ENCODE results near the gene WSB1. TPM values are rescaled to one million over a fixed set of nuclear protein-coding genes. Genes with fewer than 3 reads are reported as not detected.

WSB1 gene
- total and polyA plus RNA-seq, 9 of the 15 experiments (the other 6 are each of a cell fraction or from before 2014, with no cell fraction given): 22.8 to 229 (median 81.1) TPM

DNA sequence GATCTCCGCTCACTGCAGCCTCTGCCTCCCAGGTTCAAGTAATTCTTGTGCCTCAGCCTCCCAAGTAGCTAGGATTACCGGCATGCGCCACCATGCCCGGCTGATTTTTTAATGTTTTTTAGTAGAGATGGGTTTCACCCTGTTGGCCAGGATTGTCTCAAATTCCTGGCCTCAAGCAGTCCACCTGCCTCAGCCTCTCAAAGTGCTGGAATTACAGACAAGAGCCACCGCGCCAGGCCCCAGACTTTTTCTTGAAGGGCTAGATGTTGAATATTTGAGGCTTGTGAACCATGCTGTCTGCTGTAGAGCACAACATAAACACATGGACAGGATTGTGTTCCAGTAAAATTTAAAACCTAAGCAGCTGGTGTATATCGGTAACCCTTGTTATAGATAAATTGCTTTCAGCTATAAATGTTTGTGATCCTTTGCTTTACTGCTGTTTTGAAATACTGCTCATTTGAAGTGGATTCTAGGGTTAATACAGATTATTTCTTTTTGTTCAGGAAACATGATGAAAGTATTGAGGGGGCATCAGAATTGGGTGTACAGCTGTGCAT lies 12.4 kb downstream of the WSB1 start:
- in situ Hi-C loops (cut with MboI) (no loop called here), intact Hi-C loops (cut with micrococcal nuclease) (no loop called here)
- Histone ChIP-seq H3K27me3 (ENCODE audit: control insufficient read depth in 2 of 2, insufficient read depth in 2 of 2, low read length in 2 of 2) (no peaks in the 10 kb centered on the region), H3K9ac (ENCODE audit: insufficient read depth in 1 of 2, low read depth in 2 of 2, low read length in 2 of 2) (no peak overlapping the region), H3K27ac (ENCODE audit: extremely low read depth, low read depth, low read length) (no peak overlapping the region), H3K9me3 (replicated peaks; ENCODE audit: control insufficient read depth, insufficient read depth, low read depth, low read length) (no peaks in the 10 kb centered on the region), H3K79me2 (ENCODE audit: control insufficient read depth, insufficient read depth, low read length) (peaks cover 58% of the 10 kb centered on the region), H3K36me3 (ENCODE audit: control insufficient read depth, insufficient read depth, low read length) (peaks cover 98% of the 10 kb centered on the region), H3K9me1 (ENCODE audit: control insufficient read depth, insufficient read depth, low read length) (no peaks in the 10 kb centered on the region), H4K20me1 (replicated peaks; ENCODE audit: control insufficient read depth, insufficient read depth, low read length) (peaks cover 5% of the 10 kb centered on the region; the same call in 1 of the 2 replicates), H3K4me1 (replicated peaks in 1 of 2; ENCODE audit: control insufficient read depth in 2 of 2, insufficient read depth in 2 of 2, low read length in 2 of 2) (no peaks in the 10 kb centered on the region), H3K4me3 (no peak overlapping the region), H3K4me2 (ENCODE audit: insufficient read depth, low read length) (no peak overlapping the region), H2AFZ (ENCODE audit: low read depth, low read length) (no peak overlapping the region)
- ChIA-PET POLR2A (interaction anchor here (0.6 to 9.6 kb wide), 4 partner anchors 11 to 450 kb away, joined by 3 to 88 read pairs (median 26); partner anchors contain the start of gene WSB1), CTCF (ENCODE audit: low intra/inter-chr PET ratio) (no interaction called here)
- FAIRE-seq: no peak
- ATAC-seq: no peak
- no TSS peak for BruUV-seq (replicated peaks)
- WGBS (ENCODE audit: insufficient coverage, low coverage, missing lambda C conversion rate): 94% methylated on average over 6 of the region's 7 CpGs
- no peak for DNase-seq (ENCODE audit: extremely low read depth in 1 of 4, low spot score in 3 of 4)
- TF ChIP-seq RCOR1 (IDR thresholded peaks at IDR 0.05; ENCODE audit: borderline replicate concordance in 1 of 2, low read depth in 2 of 2, low read length in 2 of 2): no peak
- TF ChIP-seq TBL1XR1 (IDR thresholded peaks at IDR 0.05; ENCODE audit: low read length in 2 of 2): no peak
- no peak for TF ChIP-seq ZNF445 (CRISPR knock-in tag; IDR thresholded peaks at IDR 0.05; ENCODE audit: low read depth)
- TF ChIP-seq SRF (CRISPR knock-in tag; IDR thresholded peaks at IDR 0.05): no peak
- TF ChIP-seq ZFP30 (CRISPR knock-in tag; IDR thresholded peaks at IDR 0.05; ENCODE audit: borderline replicate concordance): no peak
- TF ChIP-seq, protein P1, sequence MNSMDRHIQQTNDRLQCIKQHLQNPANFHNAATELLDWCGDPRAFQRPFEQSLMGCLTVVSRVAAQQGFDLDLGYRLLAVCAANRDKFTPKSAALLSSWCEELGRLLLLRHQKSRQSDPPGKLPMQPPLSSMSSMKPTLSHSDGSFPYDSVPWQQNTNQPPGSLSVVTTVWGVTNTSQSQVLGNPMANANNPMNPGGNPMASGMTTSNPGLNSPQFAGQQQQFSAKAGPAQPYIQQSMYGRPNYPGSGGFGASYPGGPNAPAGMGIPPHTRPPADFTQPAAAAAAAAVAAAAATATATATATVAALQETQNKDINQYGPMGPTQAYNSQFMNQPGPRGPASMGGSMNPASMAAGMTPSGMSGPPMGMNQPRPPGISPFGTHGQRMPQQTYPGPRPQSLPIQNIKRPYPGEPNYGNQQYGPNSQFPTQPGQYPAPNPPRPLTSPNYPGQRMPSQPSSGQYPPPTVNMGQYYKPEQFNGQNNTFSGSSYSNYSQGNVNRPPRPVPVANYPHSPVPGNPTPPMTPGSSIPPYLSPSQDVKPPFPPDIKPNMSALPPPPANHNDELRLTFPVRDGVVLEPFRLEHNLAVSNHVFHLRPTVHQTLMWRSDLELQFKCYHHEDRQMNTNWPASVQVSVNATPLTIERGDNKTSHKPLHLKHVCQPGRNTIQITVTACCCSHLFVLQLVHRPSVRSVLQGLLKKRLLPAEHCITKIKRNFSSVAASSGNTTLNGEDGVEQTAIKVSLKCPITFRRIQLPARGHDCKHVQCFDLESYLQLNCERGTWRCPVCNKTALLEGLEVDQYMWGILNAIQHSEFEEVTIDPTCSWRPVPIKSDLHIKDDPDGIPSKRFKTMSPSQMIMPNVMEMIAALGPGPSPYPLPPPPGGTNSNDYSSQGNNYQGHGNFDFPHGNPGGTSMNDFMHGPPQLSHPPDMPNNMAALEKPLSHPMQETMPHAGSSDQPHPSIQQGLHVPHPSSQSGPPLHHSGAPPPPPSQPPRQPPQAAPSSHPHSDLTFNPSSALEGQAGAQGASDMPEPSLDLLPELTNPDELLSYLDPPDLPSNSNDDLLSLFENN (IDR thresholded peaks at IDR 0.05; ENCODE audit: low read depth in 2 of 2, low read length in 2 of 2): no peak
- TF ChIP-seq MYNN (IDR thresholded peaks at IDR 0.05): no peak
- no peak for TF ChIP-seq MYNN (CRISPR knock-in tag; IDR thresholded peaks at IDR 0.05)
- TF ChIP-seq, protein P2, sequence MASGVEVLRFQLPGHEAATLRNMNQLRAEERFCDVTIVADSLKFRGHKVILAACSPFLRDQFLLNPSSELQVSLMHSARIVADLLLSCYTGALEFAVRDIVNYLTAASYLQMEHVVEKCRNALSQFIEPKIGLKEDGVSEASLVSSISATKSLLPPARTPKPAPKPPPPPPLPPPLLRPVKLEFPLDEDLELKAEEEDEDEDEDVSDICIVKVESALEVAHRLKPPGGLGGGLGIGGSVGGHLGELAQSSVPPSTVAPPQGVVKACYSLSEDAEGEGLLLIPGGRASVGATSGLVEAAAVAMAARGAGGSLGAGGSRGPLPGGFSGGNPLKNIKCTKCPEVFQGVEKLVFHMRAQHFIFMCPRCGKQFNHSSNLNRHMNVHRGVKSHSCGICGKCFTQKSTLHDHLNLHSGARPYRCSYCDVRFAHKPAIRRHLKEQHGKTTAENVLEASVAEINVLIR (CRISPR knock-in tag; IDR thresholded peaks at IDR 0.05): no peak
- TF ChIP-seq NR1H2 (CRISPR knock-in tag; IDR thresholded peaks at IDR 0.05): no peak
- no peak for TF ChIP-seq POU5F1 (IDR thresholded peaks at IDR 0.05; ENCODE audit: borderline replicate concordance, low read depth, low read length, partially characterized antibody)
- TF ChIP-seq ZNF311 (CRISPR knock-in tag; IDR thresholded peaks at IDR 0.05): no peak
